Karpas-422 (cell line): ENCODE data around the gene NFE2. TPM values are rescaled to one million over a fixed set of nuclear protein-coding genes. Genes with fewer than 3 reads are reported as not detected.

Source experiments
- DNase-seq: peaks from one replicate; pipeline ENCODE4 v3.0.0-alpha.2; 2015
- H2AFZ ChIP-seq: fragments of 200-600 bp; sonication (generic); 2 replicates; pipeline ENCODE4 v1.6.1; 2014; ENCODE audit warnings: antibody characterized with exemption, low read length, mixed read lengths
- H3K27ac ChIP-seq: fragments of 200-600 bp; sonication (generic); 2 replicates; pipeline ENCODE4 v1.5.1; 2014; ENCODE audit warnings: mild to moderate bottlenecking, low read length, moderate library complexity
- H3K27me3 ChIP-seq: fragments of 200-600 bp; sonication (generic); 2 replicates; pipeline ENCODE4 v1.6.1; 2014; ENCODE audit warnings: low read length, mixed read lengths
- H3K36me3 ChIP-seq: fragments of 200-600 bp; sonication (generic); 2 replicates; pipeline ENCODE4 v1.6.1; 2014; ENCODE audit warnings: low read length, mixed read lengths; ENCODE audit not compliant: insufficient read depth
- H3K4me1 ChIP-seq: fragments of 200-600 bp; sonication (generic); 2 replicates; pipeline ENCODE4 v1.6.1; 2014; ENCODE audit warnings: mild to moderate bottlenecking, low read length, mixed read lengths
- H3K4me2 ChIP-seq: fragments of 200-600 bp; sonication (generic); 2 replicates; pipeline ENCODE4 v1.6.1; 2014; ENCODE audit warnings: low read length, low read depth, mild to moderate bottlenecking; ENCODE audit not compliant: poor library complexity, severe bottlenecking
- H3K4me3 ChIP-seq: fragments of 200-600 bp; sonication (generic); 2 replicates; pipeline ENCODE4 v1.5.1; 2014; ENCODE audit warnings: mild to moderate bottlenecking, antibody characterized with exemption, low read length, mixed read lengths
- H3K79me2 ChIP-seq: fragments of 200-600 bp; sonication (generic); 2 replicates; pipeline ENCODE4 v1.6.1; 2014; ENCODE audit warnings: mild to moderate bottlenecking, low read length, mixed read lengths
- H3K9ac ChIP-seq: fragments of 200-600 bp; sonication (generic); 2 replicates; pipeline ENCODE4 v1.6.0; 2014; ENCODE audit warnings: low read length
- H3K9me2 ChIP-seq: fragments of 200-600 bp; sonication (generic), shearing (Covaris generic); replicated peaks from 2 replicates; pipeline ENCODE4 v1.6.0; 2014; ENCODE audit warnings: mild to moderate bottlenecking, low read length, moderate library complexity; ENCODE audit not compliant: insufficient read depth
- H3K9me3 ChIP-seq: fragments of 300-700, 200-600 bp; sonication (generic); 2 replicates; pipeline ENCODE4 v1.6.1; 2014; ENCODE audit warnings: low read length, mixed read lengths
- H4K20me1 ChIP-seq: fragments of 200-600 bp; sonication (generic); 2 replicates; pipeline ENCODE4 v1.6.1; 2014; ENCODE audit warnings: mild to moderate bottlenecking, antibody characterized with exemption, low read length, low read depth; ENCODE audit not compliant: insufficient read depth
- total RNA-seq: library from RNA; depleted of rRNA; stranded (reverse); fragments of >200 nt; shearing (Covaris generic); gene quantifications from 2 replicates; pipeline ENCODE4 v1.2.3, GENCODE V29; 2014; ENCODE audit warnings: low replicate concordance

NFE2 gene
- total RNA-seq, 1 experiment from 2014 or later = not detected

DNA sequence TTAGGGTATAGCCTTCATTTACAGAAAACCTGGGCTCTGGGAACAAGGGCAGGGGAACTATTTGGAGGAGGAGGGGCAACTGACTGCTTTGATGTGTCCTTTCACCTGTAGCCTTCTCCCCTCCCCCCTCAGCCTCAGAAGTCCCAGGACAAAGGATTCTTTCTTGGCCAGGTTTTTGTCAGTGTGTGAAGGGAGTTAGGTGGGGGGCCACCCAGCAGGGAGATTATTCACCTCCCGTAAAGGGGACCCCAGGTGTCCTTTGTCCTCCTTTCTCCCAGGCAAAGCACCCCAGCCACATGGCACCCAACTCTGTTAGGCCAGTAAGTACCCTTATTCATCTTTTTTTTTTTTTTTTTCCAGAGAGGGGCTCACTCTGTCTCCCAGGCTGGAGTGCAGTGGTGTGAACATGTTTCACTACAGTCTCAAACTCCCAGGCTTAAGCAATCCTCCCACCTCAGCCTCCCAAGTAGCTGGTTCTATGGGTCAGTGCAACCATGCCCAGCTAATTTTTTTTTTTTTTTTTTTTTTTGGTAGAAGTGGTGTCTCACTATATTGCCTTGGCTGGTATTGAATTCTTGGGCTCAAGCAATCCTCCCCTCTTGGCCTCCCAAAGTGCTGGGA lies 723 bp upstream of the NFE2 start:
- H2AFZ ChIP-seq = no peak overlapping the region

GRCh38 chr12:54300225-54300731 lies 537 bp downstream of the NFE2 start:
- Histone ChIP-seq H3K4me1 (peaks cover 33% of the 10 kb centered on the region), H3K27ac (no peak overlapping the region), H2AFZ (no peak overlapping the region), H3K9ac (0 out of 2 replicates have a peak overlapping the region, but pooled peaks have one; percentile 4), H3K27me3 (no peaks in the 10 kb centered on the region), H3K36me3 (no peaks in the 10 kb centered on the region), H4K20me1 (no peaks in the 10 kb centered on the region), H3K9me3 (no peaks in the 10 kb centered on the region), H3K79me2 (no peaks in the 10 kb centered on the region), H3K9me2 (no peaks in the 10 kb centered on the region), H3K4me3 (no peak overlapping the region), H3K4me2 (peak overlapping the region; percentile 30)
- DNase-seq = no peak

More for the DNA sequence above, 723 bp upstream of the NFE2 start:
- no peaks in the 10 kb centered on the region for H3K36me3 ChIP-seq
- no peaks in the 10 kb centered on the region for H3K27me3 ChIP-seq
- H3K4me3 ChIP-seq = no peak overlapping the region
- no peaks in the 10 kb centered on the region for H3K79me2 ChIP-seq
- peaks cover 33% of the 10 kb centered on the region for H3K4me1 ChIP-seq
- no peak overlapping the region for H3K9ac ChIP-seq
- H4K20me1 ChIP-seq = no peaks in the 10 kb centered on the region
- H3K27ac ChIP-seq = no peak overlapping the region
- no peaks in the 10 kb centered on the region for H3K9me2 ChIP-seq
- H3K9me3 ChIP-seq = no peaks in the 10 kb centered on the region
- H3K4me2 ChIP-seq = no peak overlapping the region
- DNase-seq = no peak

- no peaks in the 10 kb centered on the region for H3K79me2 ChIP-seq
- DNase-seq = no peak
- no peaks in the 10 kb centered on the region for H3K36me3 ChIP-seq
- peaks cover 32% of the 10 kb centered on the region for H3K4me1 ChIP-seq
- H3K9me3 ChIP-seq = no peaks in the 10 kb centered on the region
- no peak overlapping the region for H3K4me2 ChIP-seq
- H2AFZ ChIP-seq = no peak overlapping the region
- H3K4me3 ChIP-seq = no peak overlapping the region
- no peaks in the 10 kb centered on the region for H3K27me3 ChIP-seq
- H4K20me1 ChIP-seq = no peaks in the 10 kb centered on the region
- H3K27ac ChIP-seq = no peak overlapping the region
- no peaks in the 10 kb centered on the region for H3K9me2 ChIP-seq
- H3K9ac ChIP-seq = no peak overlapping the region
These were observed 1.1 kb downstream of the NFE2 start for GRCh38 chr12:54299515-54300224.

- no peaks in the 10 kb centered on the region for H3K79me2 ChIP-seq
- no peak overlapping the region for H2AFZ ChIP-seq
- no peaks in the 10 kb centered on the region for H3K9me2 ChIP-seq
- H3K4me1 ChIP-seq = peaks cover 24% of the 10 kb centered on the region
- no peak for DNase-seq
- H3K27ac ChIP-seq = no peak overlapping the region
- H4K20me1 ChIP-seq = no peaks in the 10 kb centered on the region
- H3K9me3 ChIP-seq = no peaks in the 10 kb centered on the region
- no peaks in the 10 kb centered on the region for H3K36me3 ChIP-seq
- no peak overlapping the region for H3K4me2 ChIP-seq
- no peak overlapping the region for H3K9ac ChIP-seq
- no peak overlapping the region for H3K4me3 ChIP-seq
- no peaks in the 10 kb centered on the region for H3K27me3 ChIP-seq
These were observed 1.9 kb downstream of the NFE2 start for GRCh38 chr12:54298904-54299303.

DNA sequence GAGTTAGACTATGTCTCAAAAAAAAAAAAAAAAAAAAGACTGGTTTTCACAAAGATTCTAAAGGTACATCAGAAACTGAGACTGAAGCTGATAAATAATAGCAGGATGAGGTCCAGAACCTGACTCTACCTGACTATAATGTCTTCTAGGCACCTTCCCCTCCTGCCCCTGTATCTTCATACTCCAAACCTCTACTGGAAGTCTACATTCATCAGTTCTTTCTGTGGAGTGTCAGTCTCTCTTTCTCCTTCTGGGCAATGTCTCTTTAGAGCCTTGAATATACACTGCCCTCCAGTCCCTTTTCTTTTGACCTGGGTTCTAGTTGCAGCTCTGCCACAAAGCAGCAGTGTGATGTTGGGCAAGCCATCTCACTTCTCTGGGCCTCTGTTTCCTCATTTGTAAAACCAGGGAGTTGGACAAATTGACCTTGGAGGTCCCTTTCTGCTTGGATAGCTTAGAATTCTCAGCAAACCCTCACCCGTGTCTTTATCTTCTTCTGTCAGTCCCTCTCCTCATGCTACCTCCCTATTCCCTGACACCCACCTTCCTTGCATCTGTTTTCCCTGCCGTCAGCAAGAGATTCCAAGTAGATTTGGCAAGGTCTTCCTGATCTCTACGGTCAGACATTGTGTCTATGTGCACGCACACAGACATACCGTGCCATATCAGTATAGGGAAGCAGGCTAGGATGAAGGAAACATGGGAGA lies 4.3 kb downstream of the NFE2 start:
- no peak overlapping the region for H3K9ac ChIP-seq
- H3K27me3 ChIP-seq = no peaks in the 10 kb centered on the region
- no peaks in the 10 kb centered on the region for H3K36me3 ChIP-seq
- no peak for DNase-seq
- H3K4me3 ChIP-seq = no peak overlapping the region
- no peaks in the 10 kb centered on the region for H4K20me1 ChIP-seq
- no peak overlapping the region for H3K4me2 ChIP-seq
- no peak overlapping the region for H3K27ac ChIP-seq
- H3K9me3 ChIP-seq = no peaks in the 10 kb centered on the region
- H3K4me1 ChIP-seq = peaks cover 13% of the 10 kb centered on the region
- H3K79me2 ChIP-seq = no peaks in the 10 kb centered on the region
- H3K9me2 ChIP-seq = no peaks in the 10 kb centered on the region
- no peak overlapping the region for H2AFZ ChIP-seq

DNA sequence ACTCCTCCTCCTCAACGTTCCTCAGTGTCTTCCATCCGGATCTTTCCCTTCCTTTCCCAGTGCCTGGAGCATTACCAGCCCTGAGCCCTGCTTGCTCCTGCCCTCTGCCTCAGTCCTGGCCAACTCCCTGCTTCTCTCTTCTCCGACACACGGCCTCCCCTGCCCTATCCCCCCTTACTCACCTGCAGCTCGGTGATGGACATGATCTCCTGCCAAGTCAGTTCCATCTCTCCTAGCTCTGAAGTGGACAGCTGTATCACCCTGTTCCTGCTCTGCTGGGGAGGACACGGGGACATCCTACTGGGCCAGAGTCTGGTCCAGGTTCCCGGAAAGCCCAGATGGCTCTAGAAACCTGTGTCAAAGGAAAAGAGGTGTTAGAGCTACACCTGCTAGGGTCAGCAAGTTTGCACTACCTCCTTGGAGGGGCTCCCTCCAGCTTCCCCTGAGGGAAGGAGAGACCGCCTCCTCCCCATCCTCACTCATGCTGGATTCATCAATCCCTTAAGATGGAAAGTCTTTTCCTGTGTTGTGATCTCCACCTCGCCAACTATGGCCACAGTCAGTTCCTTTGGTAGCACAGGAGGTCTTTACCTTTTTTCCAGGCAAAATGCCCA lies 5.8 kb downstream of the NFE2 start:
- Histone ChIP-seq H4K20me1 (no peaks in the 10 kb centered on the region), H3K9me3 (no peaks in the 10 kb centered on the region), H2AFZ (no peak overlapping the region), H3K4me3 (no peak overlapping the region), H3K9ac (no peak overlapping the region), H3K79me2 (no peaks in the 10 kb centered on the region), H3K9me2 (no peaks in the 10 kb centered on the region), H3K27me3 (no peaks in the 10 kb centered on the region), H3K4me1 (peaks cover 3% of the 10 kb centered on the region; the same call in 1 of the 2 replicates), H3K36me3 (no peaks in the 10 kb centered on the region), H3K27ac (no peak overlapping the region), H3K4me2 (no peak overlapping the region)
- DNase-seq = no peak

DNA sequence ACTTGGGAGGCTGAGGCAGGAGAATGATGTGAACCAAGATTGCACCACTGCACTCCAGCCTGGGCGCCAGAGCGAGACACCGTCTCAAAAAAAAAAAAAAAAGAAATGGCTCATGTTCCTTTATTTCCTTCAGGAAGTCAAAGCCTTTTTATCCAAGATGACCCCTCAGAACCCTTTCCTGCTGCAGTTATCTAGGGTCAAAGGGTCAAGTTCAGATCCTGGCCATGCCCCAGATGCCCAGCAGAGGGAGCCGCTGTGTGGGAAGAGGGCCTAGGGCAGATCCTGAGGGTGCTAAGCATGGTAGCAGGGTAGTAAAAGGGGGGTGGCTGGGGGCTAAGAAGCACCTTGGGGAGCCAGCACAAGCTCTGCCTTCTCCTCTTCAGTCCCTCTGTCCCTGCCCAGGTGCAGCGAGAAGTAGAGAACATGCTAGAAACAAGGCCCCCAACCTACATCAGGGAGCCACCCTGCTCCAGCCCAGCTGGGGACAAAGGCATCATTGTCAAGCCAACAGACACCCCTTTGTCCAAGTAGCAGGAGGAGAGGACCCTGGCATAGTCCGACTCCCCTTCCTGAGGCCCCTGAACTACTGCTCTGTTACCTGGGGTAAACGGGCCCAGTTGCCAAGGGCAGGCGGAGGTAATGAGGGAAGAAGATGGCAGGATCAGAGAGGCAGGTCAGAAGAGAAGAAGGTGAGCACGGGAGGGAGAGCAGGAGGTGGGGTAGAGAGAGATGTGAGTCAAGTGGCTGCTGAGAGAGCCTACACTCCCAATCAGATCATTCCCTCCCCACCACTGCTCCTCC lies 6.5 kb downstream of the NFE2 start:
- Histone ChIP-seq H3K4me3 (no peak overlapping the region), H3K9me3 (no peaks in the 10 kb centered on the region), H4K20me1 (no peaks in the 10 kb centered on the region), H3K9me2 (no peaks in the 10 kb centered on the region), H3K9ac (no peak overlapping the region), H3K4me1 (no peaks in the 10 kb centered on the region), H3K27ac (no peak overlapping the region), H3K4me2 (no peak overlapping the region), H3K79me2 (no peaks in the 10 kb centered on the region), H3K27me3 (no peaks in the 10 kb centered on the region), H3K36me3 (no peaks in the 10 kb centered on the region), H2AFZ (no peak overlapping the region)
- peak; percentile 83 for DNase-seq
